GM19372 (cell line): ENCODE results near the gene OR9A2.

Source experiments
- ATAC-seq: cut with Tn5 transposase; IDR thresholded peaks from one replicate; pipeline ENCODE4 v1.9.1; 2021; ENCODE audit warnings: mild to moderate bottlenecking, low read depth, moderate library complexity; ENCODE audit not compliant: unreplicated experiment

Gene OR9A2

GRCh38 chr7:143027032-143027431, at the start of gene OR9A2:
TSS of gene OR9A2 (minus strand) at chr7:143027132. CDS start at chr7:143027132, 0 bp downstream.
- no peak for ATAC-seq

GRCh38 chr7:143074141-143074540, 47.2 kb upstream of the OR9A2 start:
- no peak for ATAC-seq

- ATAC-seq, result no peak
These were observed 46.6 kb upstream of the OR9A2 start for GRCh38 chr7:143073556-143073955.

GRCh38 chr7:143069912-143070500, 43.1 kb upstream of the OR9A2 start:
- ATAC-seq, result no peak

- no peak for ATAC-seq
These were observed 41.5 kb upstream of the OR9A2 start for GRCh38 chr7:143068446-143068845.

GRCh38 chr7:143063741-143064140, 36.8 kb upstream of the OR9A2 start:
- ATAC-seq, result no peak

GRCh38 chr7:143055754-143056153, 28.8 kb upstream of the OR9A2 start:
- ATAC-seq, result no peak

GRCh38 chr7:143054621-143055020, 27.7 kb upstream of the OR9A2 start:
- ATAC-seq, result no peak

- no peak for ATAC-seq
These were observed 25.1 kb upstream of the OR9A2 start, which contains the start of gene OR6V1 for GRCh38 chr7:143052041-143052440. TSS of gene OR6V1 (plus strand) at chr7:143052341. CDS start at chr7:143052341, 0 bp downstream.

GRCh38 chr7:143050931-143051330, 24.0 kb upstream of the OR9A2 start:
- ATAC-seq, result no peak

- no peak for ATAC-seq
These were observed 22.4 kb upstream of the OR9A2 start for GRCh38 chr7:143049362-143049761.

- ATAC-seq, result no peak
These were observed 21.9 kb upstream of the OR9A2 start for GRCh38 chr7:143048827-143049226.

- no peak for ATAC-seq
These were observed 20.4 kb upstream of the OR9A2 start for GRCh38 chr7:143047326-143047725.

GRCh38 chr7:143046426-143046851, 19.5 kb upstream of the OR9A2 start:
- ATAC-seq, result no peak

GRCh38 chr7:143043391-143043790, 16.5 kb upstream of the OR9A2 start:
- ATAC-seq, result peak; percentile 49

- no peak for ATAC-seq
These were observed 15.9 kb upstream of the OR9A2 start for GRCh38 chr7:143042790-143043271.

- ATAC-seq, result no peak
These were observed 15.3 kb upstream of the OR9A2 start for GRCh38 chr7:143042159-143042789.

- ATAC-seq, result no peak
These were observed 14.4 kb upstream of the OR9A2 start for GRCh38 chr7:143041346-143041745.

GRCh38 chr7:143040209-143040715, 13.3 kb upstream of the OR9A2 start:
- ATAC-seq, result no peak

- no peak for ATAC-seq
These were observed 11.7 kb upstream of the OR9A2 start for GRCh38 chr7:143038635-143039034.

- ATAC-seq, result no peak
These were observed 751 bp upstream of the OR9A2 start for GRCh38 chr7:143027683-143028082.

- no peak for ATAC-seq
These were observed 1.6 kb downstream of the OR9A2 start for GRCh38 chr7:143025371-143025770.
